ENCODE data around the gene KHK. TPM values are rescaled to one million over a fixed set of nuclear protein-coding genes. Genes with fewer than 3 reads are reported as not detected.
"Not testable (repeated sequence)": the region's sequence is repeated elsewhere in the genome, so short reads cannot be mapped to it uniquely, and the experiment has no call there.

The KHK gene
- total RNA-seq, 4 donors from 2014 or later: 2.8 to 6.3 (median 3.8) TPM

- H3K9me3 ChIP-seq: no peaks in the 10 kb centered on the region
- H3K27me3 ChIP-seq: no peaks in the 10 kb centered on the region
- peaks cover 10% of the 10 kb centered on the region for H3K4me1 ChIP-seq
- no peak for TF ChIP-seq EP300 (IDR thresholded peaks at IDR 0.05)
- TF ChIP-seq POLR2AphosphoS5 (IDR thresholded peaks at IDR 0.05): no peak
- TF ChIP-seq POLR2A (IDR thresholded peaks at IDR 0.05): no peak
- TF ChIP-seq CTCF (IDR thresholded peaks at IDR 0.05): no peak
- WGBS: 88% methylated on average over 5 of the region's 10 CpGs
- DNase-seq (ENCODE audit: low spot score in 2 of 2): no peak
- no peaks in the 10 kb centered on the region for H3K36me3 ChIP-seq
- H3K4me3 ChIP-seq: no peak overlapping the region
- no peak overlapping the region for H3K27ac ChIP-seq
Measured at GRCh38 chr2:27100036-27100435, 13.5 kb downstream of the KHK start.

- Histone ChIP-seq H3K9me3 (no peaks in the 10 kb centered on the region), H3K4me3 (no peak overlapping the region), H3K36me3 (no peaks in the 10 kb centered on the region), H3K27me3 (no peaks in the 10 kb centered on the region), H3K4me1 (no peaks in the 10 kb centered on the region), H3K27ac (no peak overlapping the region)
- TF ChIP-seq POLR2AphosphoS5 (IDR thresholded peaks at IDR 0.05) (no peak), EP300 (IDR thresholded peaks at IDR 0.05) (no peak), CTCF (IDR thresholded peaks at IDR 0.05) (no peak), POLR2A (IDR thresholded peaks at IDR 0.05) (no peak)
- WGBS: 76% methylated on average over 4 of the region's 5 CpGs
- DNase-seq (ENCODE audit: low spot score in 2 of 2): no peak
Measured at GRCh38 chr2:27102329-27102728, 15.8 kb downstream of the KHK start.

GRCh38 chr2:27105981-27106380, 19.4 kb downstream of the KHK start:
- DNase-seq (ENCODE audit: low spot score in 2 of 2): no peak
- Histone ChIP-seq H3K4me3 (no peak overlapping the region), H3K27ac (no peak overlapping the region), H3K9me3 (no peaks in the 10 kb centered on the region), H3K36me3 (no peaks in the 10 kb centered on the region), H3K27me3 (no peaks in the 10 kb centered on the region), H3K4me1 (no peaks in the 10 kb centered on the region)
- TF ChIP-seq POLR2AphosphoS5 (IDR thresholded peaks at IDR 0.05): no peak
- TF ChIP-seq CTCF (IDR thresholded peaks at IDR 0.05): no peak
- no peak for TF ChIP-seq POLR2A (IDR thresholded peaks at IDR 0.05)
- no peak for TF ChIP-seq EP300 (IDR thresholded peaks at IDR 0.05)
- WGBS: 73% methylated on average over 3 of the region's 3 CpGs

DNA sequence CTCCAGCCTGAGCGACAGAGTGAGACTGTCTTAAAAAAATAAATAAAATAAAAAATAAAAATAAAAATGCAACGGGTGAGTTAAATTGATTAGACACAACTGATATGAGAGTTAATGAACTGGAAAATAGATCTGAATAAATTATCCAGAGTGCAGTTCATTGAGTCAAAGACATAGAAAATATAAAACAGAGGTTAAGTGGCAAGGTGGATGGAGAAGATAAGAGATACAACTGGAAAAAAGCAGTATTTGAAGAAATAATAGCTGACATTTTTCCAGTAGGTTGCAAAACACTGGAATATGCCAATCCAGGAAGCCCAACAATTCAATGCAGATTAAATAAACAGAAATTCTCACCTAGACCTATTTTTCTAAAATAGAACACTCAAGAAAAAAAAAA, 21.6 kb downstream of the KHK start:
- WGBS: 83% methylated on average over 2 of the region's 2 CpGs
- Histone ChIP-seq H3K36me3 (no peaks in the 10 kb centered on the region), H3K27ac (no peak overlapping the region), H3K4me3 (no peak overlapping the region), H3K4me1 (no peaks in the 10 kb centered on the region), H3K9me3 (no peaks in the 10 kb centered on the region), H3K27me3 (no peaks in the 10 kb centered on the region)
- no peak for TF ChIP-seq EP300 (IDR thresholded peaks at IDR 0.05)
- TF ChIP-seq POLR2AphosphoS5 (IDR thresholded peaks at IDR 0.05): no peak
- no peak for TF ChIP-seq POLR2A (IDR thresholded peaks at IDR 0.05)
- TF ChIP-seq CTCF (IDR thresholded peaks at IDR 0.05): no peak
- no peak for DNase-seq (ENCODE audit: low spot score in 2 of 2)

DNA sequence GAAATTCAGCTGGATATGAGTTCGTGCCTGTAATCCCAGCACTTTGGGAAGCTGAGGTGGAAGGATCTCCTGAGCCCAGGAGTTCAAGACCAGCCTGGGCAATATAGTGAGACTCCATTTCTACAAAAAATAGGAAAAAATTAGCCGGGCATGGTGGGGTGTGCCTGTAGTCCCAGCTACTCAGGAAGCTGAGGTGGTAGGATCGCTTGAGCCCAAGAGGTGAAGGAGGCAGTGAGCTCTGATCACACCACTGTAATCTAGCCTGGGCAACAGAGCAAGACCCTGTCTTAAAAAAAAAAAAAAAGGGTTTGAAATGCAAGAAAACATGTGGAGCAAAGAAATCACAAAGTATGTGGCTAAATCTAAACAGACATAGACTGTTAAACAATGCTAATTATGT, 22.5 kb downstream of the KHK start:
- TF ChIP-seq POLR2AphosphoS5 (IDR thresholded peaks at IDR 0.05) (no peak), POLR2A (IDR thresholded peaks at IDR 0.05) (no peak), EP300 (IDR thresholded peaks at IDR 0.05) (no peak), CTCF (IDR thresholded peaks at IDR 0.05) (no peak)
- no peak overlapping the region for H3K27ac ChIP-seq
- 87% methylated on average over 3 of the region's 3 CpGs for WGBS

DNA sequence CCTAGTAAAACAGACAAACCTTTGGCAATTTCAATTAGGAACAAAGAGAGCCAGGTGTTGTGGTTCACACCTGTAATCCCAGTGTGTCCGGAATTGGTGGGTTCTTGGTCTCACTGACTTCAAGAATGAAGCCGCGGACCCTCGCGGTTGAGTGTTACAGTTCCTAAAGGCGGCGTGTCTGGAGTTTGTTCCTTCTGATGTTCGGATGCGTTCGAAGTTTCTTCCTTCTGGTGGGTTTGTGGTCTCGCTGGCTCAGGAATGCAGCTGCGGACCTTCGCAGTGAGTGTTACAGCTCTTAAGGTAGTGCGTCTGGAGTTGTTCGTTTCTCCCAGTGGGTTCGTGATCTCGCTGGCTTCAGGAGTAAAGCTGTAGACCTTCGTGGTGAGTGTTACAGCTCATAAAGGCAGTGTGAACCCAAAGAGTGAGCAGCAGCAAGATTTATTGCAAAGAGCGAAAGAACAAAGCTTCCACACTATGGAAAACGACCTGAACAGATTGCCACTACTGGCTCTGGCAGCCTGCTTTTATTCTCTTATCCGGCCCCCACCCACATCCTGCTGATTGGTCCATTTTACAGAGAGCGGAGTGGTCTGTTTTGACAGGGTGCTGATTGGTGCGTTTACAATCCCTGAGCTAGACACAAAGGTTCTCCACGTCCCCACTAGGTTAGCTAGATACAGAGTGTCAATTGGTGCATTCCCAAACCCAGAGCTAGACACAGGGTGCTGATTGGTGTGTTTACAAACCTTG, 24.2 kb downstream of the KHK start:
- H3K9me3 ChIP-seq; H3K27ac ChIP-seq; H3K4me1 ChIP-seq; H3K4me3 ChIP-seq; H3K27me3 ChIP-seq; H3K36me3 ChIP-seq; DNase-seq (ENCODE audit: low spot score in 2 of 2): not testable (repeated sequence)
- WGBS: 87% methylated on average over 24 of the region's 24 CpGs

More for the DNA sequence above, 22.5 kb downstream of the KHK start:
- Histone ChIP-seq H3K27me3 (no peaks in the 10 kb centered on the region), H3K9me3 (no peaks in the 10 kb centered on the region), H3K4me1 (no peaks in the 10 kb centered on the region), H3K4me3 (no peak overlapping the region), H3K36me3 (no peaks in the 10 kb centered on the region)
- DNase-seq (ENCODE audit: low spot score in 2 of 2): no peak

- not testable (repeated sequence) for H3K27me3 ChIP-seq; H3K36me3 ChIP-seq; DNase-seq (ENCODE audit: low spot score in 2 of 2); H3K4me3 ChIP-seq; H3K27ac ChIP-seq; H3K9me3 ChIP-seq; H3K4me1 ChIP-seq
- 96% methylated on average over 12 of the region's 49 CpGs for WGBS
Measured at GRCh38 chr2:27111392-27112078, 25.0 kb downstream of the KHK start.

Data from suprapubic skin (tissue), 4 donors.